GM23248 (cell line): ENCODE measurements around the gene TLR8. TPM values are rescaled to one million over a fixed set of nuclear protein-coding genes. Genes with fewer than 3 reads are reported as not detected.
A peak's percentile ranks its signal among the peaks of the same experiment; 100 is the strongest.

Experiments
- DNase-seq: peaks from one replicate; pipeline ENCODE4 v3.0.0-alpha.2; 2015
- H2AFZ ChIP-seq: fragments of 200-600 bp; sonication (generic); 2 replicates; pipeline ENCODE4 v1.6.1; 2016; ENCODE audit warnings: antibody characterized with exemption
- H3F3A ChIP-seq: fragments of 200-600 bp; sonication (generic); 2 replicates; pipeline ENCODE4 v1.6.1; 2016; ENCODE audit warnings: mild to moderate bottlenecking, antibody characterized with exemption, mixed run types; ENCODE audit not compliant: insufficient read depth
- H3K27ac ChIP-seq: fragments of 200-600 bp; sonication (generic); 2 replicates; pipeline ENCODE4 v1.5.1; 2016; ENCODE audit warnings: mild to moderate bottlenecking
- H3K27me3 ChIP-seq: fragments of 200-600 bp; sonication (generic); replicated peaks from 2 replicates; pipeline ENCODE4 v1.6.1; 2016; ENCODE audit warnings: mild to moderate bottlenecking; ENCODE audit not compliant: insufficient read depth
- H3K36me3 ChIP-seq: fragments of 200-600 bp; sonication (generic); 2 replicates; pipeline ENCODE4 v1.6.1; 2016; ENCODE audit warnings: low read depth, mild to moderate bottlenecking
- H3K4me1 ChIP-seq: fragments of 200-600 bp; sonication (generic); 2 replicates; pipeline ENCODE4 v1.6.1; 2016; ENCODE audit warnings: mild to moderate bottlenecking; ENCODE audit not compliant: insufficient read depth
- H3K4me2 ChIP-seq: fragments of 200-600 bp; sonication (generic); one replicate; pipeline ENCODE4 v1.6.1; 2016; ENCODE audit warnings: mild to moderate bottlenecking; ENCODE audit not compliant: unreplicated experiment
- H3K4me3 ChIP-seq: fragments of 200-600 bp; sonication (generic); 2 replicates; pipeline ENCODE4 v1.5.1; 2016; ENCODE audit warnings: mild to moderate bottlenecking
- H3K79me2 ChIP-seq: fragments of 200-600 bp; sonication (generic); 2 replicates; pipeline ENCODE4 v1.6.1; 2016; ENCODE audit warnings: mild to moderate bottlenecking; ENCODE audit not compliant: insufficient read depth
- H3K9ac ChIP-seq: fragments of 200-600 bp; sonication (generic); 2 replicates; pipeline ENCODE4 v1.6.1; 2016; ENCODE audit warnings: mild to moderate bottlenecking
- H3K9me2 ChIP-seq: fragments of 200-600 bp; sonication (generic); 2 replicates; pipeline ENCODE4 v1.6.1; 2016; ENCODE audit warnings: mixed run types, mild to moderate bottlenecking, moderate library complexity; ENCODE audit not compliant: insufficient read depth
- H3K9me3 ChIP-seq: fragments of 200-600 bp; sonication (generic); one replicate; pipeline ENCODE4 v1.6.1; 2017; ENCODE audit warnings: low read depth
- H4K20me1 ChIP-seq: fragments of 200-600 bp; sonication (generic); 2 replicates; pipeline ENCODE4 v1.6.0; 2016; ENCODE audit not compliant: insufficient read depth
- EZH2 ChIP-seq: fragments of 200-600 bp; sonication (generic); IDR thresholded peaks from 2 replicates; pipeline ENCODE4 v1.6.1; 2018; ENCODE audit warnings: antibody characterized with exemption, mild to moderate bottlenecking; ENCODE audit not compliant: insufficient read depth, poor library complexity, severe bottlenecking
- EZH2phosphoT487 ChIP-seq: fragments of 200-600 bp; sonication (generic); IDR thresholded peaks from 2 replicates; pipeline ENCODE4 v1.6.1; 2018; ENCODE audit warnings: antibody characterized with exemption, moderate library complexity, mild to moderate bottlenecking, low read depth; ENCODE audit not compliant: insufficient read depth
- WGBS, 2 experiments: methylation state at CpG; one replicate each; pipeline ENCODE4 v1.1.6; 2015 to 2017; ENCODE audit warnings: low lambda C conversion rate in 2 of 2, low coverage in 1 of 2; ENCODE audit errors: missing lambda C conversion rate in 2 of 2; 5-methylcytosine and 5-hydroxymethylcytosine counted together
- in situ Hi-C: fragments of 300-500 bp; cut with MboI; formaldehyde crosslinking; loops from 2 replicates; pipeline ENCODE4 v1.15.0; 2020
- polyA plus RNA-seq: library from polyadenylated mRNA; unstranded; fragments of >200 nt; fragmentation: Nextera tagmentation; extraction: Ambion mirVana; gene quantifications from 2 replicates; pipeline ENCODE4 v1.2.1, GENCODE V29; 2016
- total RNA-seq: library from RNA; depleted of rRNA; stranded (reverse); fragments of >200 nt; shearing (Covaris generic); gene quantifications from 2 replicates; pipeline ENCODE4 v1.2.3, GENCODE V29; 2014

The TLR8 gene
- total and polyA plus RNA-seq, 2 experiments from 2014 or later = not detected

DNA sequence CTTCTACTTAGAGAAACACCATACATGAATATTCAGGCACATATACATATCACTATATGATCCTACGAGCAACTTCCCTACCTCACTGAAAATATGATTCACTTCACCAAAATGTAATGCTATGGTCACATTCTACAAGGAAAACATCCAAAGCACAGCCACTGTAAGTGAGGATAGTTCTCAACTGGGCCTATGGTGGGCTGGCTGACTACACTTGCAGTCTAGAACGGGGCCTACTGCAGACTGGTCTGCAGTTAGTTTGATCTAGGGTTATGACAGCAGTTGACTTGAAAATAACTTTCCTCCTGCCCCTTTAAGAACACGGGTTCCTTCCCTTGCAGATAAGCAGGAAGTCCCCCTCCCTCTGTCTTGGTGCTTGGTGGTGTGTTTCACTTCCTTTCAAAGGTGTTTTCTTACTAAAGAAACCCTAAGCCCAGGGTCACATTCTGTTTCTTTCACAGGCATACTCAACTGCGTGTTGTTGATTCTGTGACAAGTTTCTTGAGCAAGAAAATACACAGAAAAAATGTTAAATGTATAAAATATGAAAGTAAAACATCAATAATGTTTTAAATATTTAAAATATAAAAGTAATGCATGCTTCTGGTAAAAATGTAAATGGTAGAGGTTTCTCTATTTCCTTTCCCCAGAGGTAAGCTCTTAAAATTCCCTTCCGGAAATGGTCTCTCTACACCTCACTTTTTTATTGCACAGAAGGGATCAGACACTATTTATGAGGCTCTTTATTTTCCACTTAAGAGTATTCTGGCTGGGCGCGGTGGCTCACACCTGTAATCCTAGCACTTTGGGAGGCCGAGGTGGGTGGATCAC lies 50.5 kb downstream of the TLR8 start:
- Histone ChIP-seq H3K27ac (peak overlapping the region; percentile 87), H3K36me3 (no peaks in the 10 kb centered on the region), H3K9me3 (no peaks in the 10 kb centered on the region), H3K79me2 (no peaks in the 10 kb centered on the region), H3K4me1 (peaks cover 15% of the 10 kb centered on the region), H4K20me1 (no peaks in the 10 kb centered on the region), H3K9ac (peak overlapping the region; percentile 63), H3K4me3 (no peak overlapping the region), H3F3A (no peaks in the 10 kb centered on the region), H3K4me2 (peak overlapping the region; percentile 43), H2AFZ (peak overlapping the region; percentile 87), H3K9me2 (no peaks in the 10 kb centered on the region), H3K27me3 (no peaks in the 10 kb centered on the region)
- peak; percentile 35 for DNase-seq
- in situ Hi-C loops = no loop called here
- TF ChIP-seq EZH2 (no peak), EZH2phosphoT487 (no peak)
- 84 to 87% methylated on average over 6 to 8 of the region's 8 CpGs for WGBS, 2 experiments

DNA sequence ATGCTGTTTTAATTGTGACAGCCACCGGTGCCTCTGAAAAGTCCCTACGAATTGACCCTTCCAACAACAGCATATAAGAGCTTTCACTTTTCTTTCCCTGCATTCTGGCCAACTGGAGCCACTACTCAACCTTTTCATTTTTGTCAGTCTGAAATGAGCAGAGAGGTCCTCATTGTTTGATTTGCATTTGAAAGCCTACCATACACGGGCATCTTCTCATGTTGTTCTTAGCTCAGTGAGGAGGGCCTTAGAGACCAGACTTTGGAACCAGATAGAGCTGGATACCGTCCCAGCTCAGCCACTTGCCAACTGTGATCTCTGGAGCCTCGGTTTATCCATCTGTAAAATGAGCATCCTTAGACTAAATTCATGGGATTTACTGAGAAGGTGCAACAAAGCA lies 51.6 kb downstream of the TLR8 start:
- no peak for DNase-seq
- no peak overlapping the region for H3K27ac ChIP-seq

DNA sequence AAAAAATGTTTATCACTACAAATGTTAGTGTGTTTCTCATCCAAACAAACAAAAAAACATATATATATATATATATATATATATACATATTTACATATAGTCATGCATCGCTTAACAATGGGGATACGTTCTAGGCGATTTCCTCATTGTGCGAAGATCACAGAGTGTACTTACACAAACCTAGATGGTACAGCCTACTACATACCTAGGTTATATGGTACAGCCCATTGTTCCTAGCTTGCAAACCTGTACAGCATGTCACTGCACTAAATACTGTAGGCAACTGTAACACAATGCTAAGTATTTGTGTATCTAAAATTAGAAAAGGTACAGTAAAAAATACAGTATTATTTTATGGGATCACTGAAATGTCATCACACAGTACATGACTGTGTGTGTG lies 52.0 kb downstream of the TLR8 start:
- Histone ChIP-seq H3F3A (no peaks in the 10 kb centered on the region), H2AFZ (no peak overlapping the region), H3K9ac (no peak overlapping the region), H3K27me3 (no peaks in the 10 kb centered on the region), H3K9me3 (no peaks in the 10 kb centered on the region), H3K36me3 (no peaks in the 10 kb centered on the region), H3K9me2 (no peaks in the 10 kb centered on the region), H3K4me2 (no peak overlapping the region), H4K20me1 (no peaks in the 10 kb centered on the region), H3K27ac (no peak overlapping the region), H3K79me2 (no peaks in the 10 kb centered on the region), H3K4me1 (peaks cover 15% of the 10 kb centered on the region), H3K4me3 (no peak overlapping the region)
- no peak for TF ChIP-seq EZH2phosphoT487
- no peak for TF ChIP-seq EZH2
- DNase-seq = no peak
- in situ Hi-C loops = no loop called here
- WGBS, 2 experiments = 100% methylated on average over 4 of the region's 4 CpGs

More for the DNA sequence above, 51.6 kb downstream of the TLR8 start:
- 76 to 80% methylated on average over 5 of the region's 5 CpGs for WGBS, 2 experiments
- in situ Hi-C loops = no loop called here
- H3K4me3 ChIP-seq = no peak overlapping the region
- H3K36me3 ChIP-seq = no peaks in the 10 kb centered on the region
- TF ChIP-seq EZH2 = no peak
- TF ChIP-seq EZH2phosphoT487 = no peak
- H3K27me3 ChIP-seq = no peaks in the 10 kb centered on the region
- no peaks in the 10 kb centered on the region for H3K79me2 ChIP-seq
- H3K4me2 ChIP-seq = no peak overlapping the region
- no peak overlapping the region for H3K9ac ChIP-seq
- H3K9me3 ChIP-seq = no peaks in the 10 kb centered on the region
- no peaks in the 10 kb centered on the region for H3F3A ChIP-seq
- peaks cover 15% of the 10 kb centered on the region for H3K4me1 ChIP-seq
- no peak overlapping the region for H2AFZ ChIP-seq
- H3K9me2 ChIP-seq = no peaks in the 10 kb centered on the region
- no peaks in the 10 kb centered on the region for H4K20me1 ChIP-seq

DNA sequence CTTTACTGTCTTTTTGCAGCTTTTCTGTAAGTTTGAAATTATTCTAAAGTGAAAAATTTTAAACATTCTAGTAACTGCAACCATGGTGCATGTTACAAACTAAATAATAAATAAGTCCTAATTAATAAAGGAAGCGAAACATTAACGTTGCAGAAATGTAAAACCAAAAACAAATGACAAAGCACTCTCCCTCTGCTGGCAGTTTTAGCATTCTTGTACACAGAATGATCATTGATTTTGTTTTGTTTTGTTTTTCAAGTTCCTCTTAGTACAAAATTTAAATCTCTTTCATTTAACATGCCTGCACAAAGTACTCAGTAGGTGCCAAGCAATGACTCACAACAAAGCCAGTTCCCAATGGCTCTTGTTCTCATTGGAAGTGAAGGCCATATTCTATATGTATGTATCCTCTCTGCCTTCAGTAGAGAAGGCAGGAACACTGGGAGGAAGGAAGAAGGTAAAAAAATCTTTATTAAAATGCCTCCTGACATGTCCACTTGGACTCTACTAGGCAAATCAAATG lies 54.8 kb downstream of the TLR8 start:
- no peak overlapping the region for H3K27ac ChIP-seq
- in situ Hi-C loops = loop anchor here (10.0 kb wide), 1 partner anchor 534 kb away; no protein-coding TSS in a partner anchor
- H3K36me3 ChIP-seq = no peaks in the 10 kb centered on the region
- no peak overlapping the region for H3K4me3 ChIP-seq
- peak; percentile 19 for DNase-seq
- no peaks in the 10 kb centered on the region for H3K79me2 ChIP-seq
- peaks cover 8% of the 10 kb centered on the region for H3K4me1 ChIP-seq
- WGBS, 2 experiments = 90 to 94% methylated on average over 2 of the region's 2 CpGs
- no peaks in the 10 kb centered on the region for H3K9me3 ChIP-seq
- H4K20me1 ChIP-seq = no peaks in the 10 kb centered on the region
- H3K9ac ChIP-seq = no peak overlapping the region
- no peaks in the 10 kb centered on the region for H3K9me2 ChIP-seq
- H2AFZ ChIP-seq = no peak overlapping the region
- H3K27me3 ChIP-seq = no peaks in the 10 kb centered on the region
- no peak for TF ChIP-seq EZH2
- TF ChIP-seq EZH2phosphoT487 = no peak
- H3F3A ChIP-seq = no peaks in the 10 kb centered on the region
- H3K4me2 ChIP-seq = no peak overlapping the region
